GM12874 (cell line): Measurements from ENCODE around the gene DAZ2.
"Not testable (repeated sequence)": the region's sequence is repeated elsewhere in the genome, so short reads cannot be mapped to it uniquely, and the experiment has no call there.

Source experiments
- TF ChIP-seq, protein P1 (sequence below): IDR thresholded peaks from 2 replicates; pipeline ENCODE4 v1.5.1; 2011; ENCODE audit warnings: low read depth, mild to moderate bottlenecking, control low read depth, low read length, moderate library complexity; ENCODE audit not compliant: insufficient read depth

The DAZ2 gene, protein sequence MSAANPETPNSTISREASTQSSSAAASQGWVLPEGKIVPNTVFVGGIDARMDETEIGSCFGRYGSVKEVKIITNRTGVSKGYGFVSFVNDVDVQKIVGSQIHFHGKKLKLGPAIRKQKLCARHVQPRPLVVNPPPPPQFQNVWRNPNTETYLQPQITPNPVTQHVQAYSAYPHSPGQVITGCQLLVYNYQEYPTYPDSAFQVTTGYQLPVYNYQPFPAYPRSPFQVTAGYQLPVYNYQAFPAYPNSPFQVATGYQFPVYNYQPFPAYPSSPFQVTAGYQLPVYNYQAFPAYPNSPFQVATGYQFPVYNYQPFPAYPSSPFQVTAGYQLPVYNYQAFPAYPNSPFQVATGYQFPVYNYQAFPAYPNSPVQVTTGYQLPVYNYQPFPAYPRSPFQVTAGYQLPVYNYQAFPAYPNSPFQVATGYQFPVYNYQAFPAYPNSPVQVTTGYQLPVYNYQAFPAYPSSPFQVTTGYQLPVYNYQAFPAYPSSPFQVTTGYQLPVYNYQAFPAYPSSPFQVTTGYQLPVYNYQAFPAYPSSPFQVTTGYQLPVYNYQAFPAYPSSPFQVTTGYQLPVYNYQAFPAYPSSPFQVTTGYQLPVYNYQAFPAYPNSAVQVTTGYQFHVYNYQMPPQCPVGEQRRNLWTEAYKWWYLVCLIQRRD

GRCh38 chrY:23219233-23219632, at the start of gene DAZ2:
DAZ2 (plus strand) TSS chrY:23219533; CDS start chrY:23219741, 208 bp downstream.
- TF ChIP-seq, protein P1, sequence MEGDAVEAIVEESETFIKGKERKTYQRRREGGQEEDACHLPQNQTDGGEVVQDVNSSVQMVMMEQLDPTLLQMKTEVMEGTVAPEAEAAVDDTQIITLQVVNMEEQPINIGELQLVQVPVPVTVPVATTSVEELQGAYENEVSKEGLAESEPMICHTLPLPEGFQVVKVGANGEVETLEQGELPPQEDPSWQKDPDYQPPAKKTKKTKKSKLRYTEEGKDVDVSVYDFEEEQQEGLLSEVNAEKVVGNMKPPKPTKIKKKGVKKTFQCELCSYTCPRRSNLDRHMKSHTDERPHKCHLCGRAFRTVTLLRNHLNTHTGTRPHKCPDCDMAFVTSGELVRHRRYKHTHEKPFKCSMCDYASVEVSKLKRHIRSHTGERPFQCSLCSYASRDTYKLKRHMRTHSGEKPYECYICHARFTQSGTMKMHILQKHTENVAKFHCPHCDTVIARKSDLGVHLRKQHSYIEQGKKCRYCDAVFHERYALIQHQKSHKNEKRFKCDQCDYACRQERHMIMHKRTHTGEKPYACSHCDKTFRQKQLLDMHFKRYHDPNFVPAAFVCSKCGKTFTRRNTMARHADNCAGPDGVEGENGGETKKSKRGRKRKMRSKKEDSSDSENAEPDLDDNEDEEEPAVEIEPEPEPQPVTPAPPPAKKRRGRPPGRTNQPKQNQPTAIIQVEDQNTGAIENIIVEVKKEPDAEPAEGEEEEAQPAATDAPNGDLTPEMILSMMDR, result not testable (repeated sequence)

GRCh38 chrY:23198908-23199307, 20.4 kb upstream of the DAZ2 start, which contains the start of gene DAZ1:
DAZ1 (minus strand) TSS chrY:23199008; CDS start chrY:23198800, 208 bp downstream.
- TF ChIP-seq, protein P1, result not testable (repeated sequence)
